ENCODE data around the gene PRKCH.

The PRKCH gene

GRCh38 chr14:61513986-61514830 is 192.8 kb downstream of the PRKCH start:
- Mint-ChIP-seq H3K9me3 (no peaks in the 10 kb centered on the region), H3K4me3 (no peak overlapping the region), H3K27me3 (ENCODE audit: low read depth) (no peaks in the 10 kb centered on the region), H3K36me3 (ENCODE audit: low read depth) (peaks cover 62% of the 10 kb centered on the region), H3K27ac (no peak overlapping the region), H3K4me1 (ENCODE audit: low read depth) (peaks cover 51% of the 10 kb centered on the region)
- DNase-seq (ENCODE audit: low spot score): no peak

GRCh38 chr14:61514927-61515326 is 193.5 kb downstream of the PRKCH start:
- H3K27me3 Mint-ChIP-seq (ENCODE audit: low read depth): no peaks in the 10 kb centered on the region
- H3K9me3 Mint-ChIP-seq: no peaks in the 10 kb centered on the region
- H3K4me3 Mint-ChIP-seq: no peak overlapping the region
- H3K36me3 Mint-ChIP-seq (ENCODE audit: low read depth): peaks cover 56% of the 10 kb centered on the region
- DNase-seq (ENCODE audit: low spot score): no peak
- no peak overlapping the region for H3K27ac Mint-ChIP-seq
- H3K4me1 Mint-ChIP-seq (ENCODE audit: low read depth): peaks cover 49% of the 10 kb centered on the region

- peaks cover 56% of the 10 kb centered on the region for H3K36me3 Mint-ChIP-seq (ENCODE audit: low read depth)
- no peak overlapping the region for H3K4me3 Mint-ChIP-seq
Measured at GRCh38 chr14:61515436-61516117, 194.2 kb downstream of the PRKCH start.

GRCh38 chr14:61516118-61516743 is 194.9 kb downstream of the PRKCH start:
- Mint-ChIP-seq H3K27ac (no peak overlapping the region), H3K4me1 (ENCODE audit: low read depth) (peaks cover 36% of the 10 kb centered on the region), H3K4me3 (no peak overlapping the region), H3K9me3 (no peaks in the 10 kb centered on the region), H3K27me3 (ENCODE audit: low read depth) (no peaks in the 10 kb centered on the region), H3K36me3 (ENCODE audit: low read depth) (peaks cover 50% of the 10 kb centered on the region)
- no peak for DNase-seq (ENCODE audit: low spot score)

More at GRCh38 chr14:61515436-61516117, 194.2 kb downstream of the PRKCH start:
- H3K4me1 Mint-ChIP-seq (ENCODE audit: low read depth): peaks cover 42% of the 10 kb centered on the region
- DNase-seq (ENCODE audit: low spot score): no peak
- H3K27ac Mint-ChIP-seq: no peak overlapping the region
- no peaks in the 10 kb centered on the region for H3K9me3 Mint-ChIP-seq
- no peaks in the 10 kb centered on the region for H3K27me3 Mint-ChIP-seq (ENCODE audit: low read depth)

GRCh38 chr14:61516964-61517653 is 195.7 kb downstream of the PRKCH start:
- Mint-ChIP-seq H3K27me3 (ENCODE audit: low read depth) (no peaks in the 10 kb centered on the region), H3K4me3 (no peak overlapping the region), H3K9me3 (no peaks in the 10 kb centered on the region), H3K27ac (no peak overlapping the region), H3K36me3 (ENCODE audit: low read depth) (peaks cover 50% of the 10 kb centered on the region), H3K4me1 (ENCODE audit: low read depth) (peaks cover 30% of the 10 kb centered on the region)
- DNase-seq (ENCODE audit: low spot score): no peak

- no peak overlapping the region for H3K4me3 Mint-ChIP-seq
- no peaks in the 10 kb centered on the region for H3K9me3 Mint-ChIP-seq
- peak overlapping the region; percentile 33 for H3K27ac Mint-ChIP-seq
- DNase-seq (ENCODE audit: low spot score): no peak
- peaks cover 57% of the 10 kb centered on the region for H3K36me3 Mint-ChIP-seq (ENCODE audit: low read depth)
- peaks cover 38% of the 10 kb centered on the region for H3K4me1 Mint-ChIP-seq (ENCODE audit: low read depth)
- no peaks in the 10 kb centered on the region for H3K27me3 Mint-ChIP-seq (ENCODE audit: low read depth)
Measured at GRCh38 chr14:61517911-61518384, 196.6 kb downstream of the PRKCH start.

GRCh38 chr14:61518403-61518802 is 197.0 kb downstream of the PRKCH start:
- H3K36me3 Mint-ChIP-seq (ENCODE audit: low read depth): peaks cover 55% of the 10 kb centered on the region
- H3K27me3 Mint-ChIP-seq (ENCODE audit: low read depth): no peaks in the 10 kb centered on the region
- H3K27ac Mint-ChIP-seq: peak overlapping the region; percentile 33
- H3K4me1 Mint-ChIP-seq (ENCODE audit: low read depth): peaks cover 37% of the 10 kb centered on the region
- no peak overlapping the region for H3K4me3 Mint-ChIP-seq
- no peaks in the 10 kb centered on the region for H3K9me3 Mint-ChIP-seq
- no peak for DNase-seq (ENCODE audit: low spot score)

- DNase-seq (ENCODE audit: low spot score): no peak
- H3K36me3 Mint-ChIP-seq (ENCODE audit: low read depth): peaks cover 51% of the 10 kb centered on the region
- no peak overlapping the region for H3K27ac Mint-ChIP-seq
- H3K4me3 Mint-ChIP-seq: no peak overlapping the region
- H3K4me1 Mint-ChIP-seq (ENCODE audit: low read depth): peaks cover 41% of the 10 kb centered on the region
- H3K9me3 Mint-ChIP-seq: no peaks in the 10 kb centered on the region
- no peaks in the 10 kb centered on the region for H3K27me3 Mint-ChIP-seq (ENCODE audit: low read depth)
Measured at GRCh38 chr14:61519106-61519505, 197.7 kb downstream of the PRKCH start.

GRCh38 chr14:61519735-61520134 is 198.4 kb downstream of the PRKCH start:
- Mint-ChIP-seq H3K36me3 (ENCODE audit: low read depth) (peaks cover 47% of the 10 kb centered on the region), H3K4me1 (ENCODE audit: low read depth) (peaks cover 47% of the 10 kb centered on the region), H3K4me3 (no peak overlapping the region), H3K27ac (no peak overlapping the region), H3K9me3 (no peaks in the 10 kb centered on the region), H3K27me3 (ENCODE audit: low read depth) (no peaks in the 10 kb centered on the region)
- DNase-seq (ENCODE audit: low spot score): no peak

- no peak overlapping the region for H3K4me3 Mint-ChIP-seq
- peaks cover 50% of the 10 kb centered on the region for H3K4me1 Mint-ChIP-seq (ENCODE audit: low read depth)
- no peak for DNase-seq (ENCODE audit: low spot score)
- no peaks in the 10 kb centered on the region for H3K27me3 Mint-ChIP-seq (ENCODE audit: low read depth)
- H3K36me3 Mint-ChIP-seq (ENCODE audit: low read depth): peaks cover 45% of the 10 kb centered on the region
- no peaks in the 10 kb centered on the region for H3K9me3 Mint-ChIP-seq
- no peak overlapping the region for H3K27ac Mint-ChIP-seq
Measured at GRCh38 chr14:61520576-61520975, 199.2 kb downstream of the PRKCH start.

GRCh38 chr14:61521773-61522172 is 200.4 kb downstream of the PRKCH start:
- no peaks in the 10 kb centered on the region for H3K9me3 Mint-ChIP-seq
- H3K36me3 Mint-ChIP-seq (ENCODE audit: low read depth): peaks cover 45% of the 10 kb centered on the region
- H3K4me1 Mint-ChIP-seq (ENCODE audit: low read depth): peaks cover 52% of the 10 kb centered on the region
- H3K4me3 Mint-ChIP-seq: no peak overlapping the region
- no peaks in the 10 kb centered on the region for H3K27me3 Mint-ChIP-seq (ENCODE audit: low read depth)
- H3K27ac Mint-ChIP-seq: no peak overlapping the region
- no peak for DNase-seq (ENCODE audit: low spot score)

GRCh38 chr14:61523751-61524150 is 202.4 kb downstream of the PRKCH start:
- Mint-ChIP-seq H3K4me3 (peak overlapping the region; percentile 17), H3K27me3 (ENCODE audit: low read depth) (no peaks in the 10 kb centered on the region), H3K36me3 (ENCODE audit: low read depth) (peaks cover 53% of the 10 kb centered on the region), H3K27ac (no peak overlapping the region), H3K4me1 (ENCODE audit: low read depth) (peaks cover 62% of the 10 kb centered on the region), H3K9me3 (no peaks in the 10 kb centered on the region)
- DNase-seq (ENCODE audit: low spot score): no peak

GRCh38 chr14:61524211-61524806 is 202.9 kb downstream of the PRKCH start:
- Mint-ChIP-seq H3K9me3 (no peaks in the 10 kb centered on the region), H3K4me1 (ENCODE audit: low read depth) (peaks cover 62% of the 10 kb centered on the region), H3K36me3 (ENCODE audit: low read depth) (peaks cover 58% of the 10 kb centered on the region), H3K27ac (no peak overlapping the region), H3K4me3 (peak overlapping the region; percentile 64), H3K27me3 (ENCODE audit: low read depth) (no peaks in the 10 kb centered on the region)
- no peak for DNase-seq (ENCODE audit: low spot score)

All from T-helper 2 cell treated with Interferon-gamma antibody and Interleukin-4, amounts not matched to agents 5 μg/mL and 100 μg/mL, for 36 hours (primary cell).